Measurements from ENCODE around the gene CIDEB. TPM values are rescaled to one million over a fixed set of nuclear protein-coding genes. Genes with fewer than 3 reads are reported as not detected.

Gene CIDEB
- total and polyA plus RNA-seq, 2 of the 13 experiments (the other 11 are each of a cell fraction or from before 2014, with no cell fraction given): 35.8 to 110 TPM

DNA sequence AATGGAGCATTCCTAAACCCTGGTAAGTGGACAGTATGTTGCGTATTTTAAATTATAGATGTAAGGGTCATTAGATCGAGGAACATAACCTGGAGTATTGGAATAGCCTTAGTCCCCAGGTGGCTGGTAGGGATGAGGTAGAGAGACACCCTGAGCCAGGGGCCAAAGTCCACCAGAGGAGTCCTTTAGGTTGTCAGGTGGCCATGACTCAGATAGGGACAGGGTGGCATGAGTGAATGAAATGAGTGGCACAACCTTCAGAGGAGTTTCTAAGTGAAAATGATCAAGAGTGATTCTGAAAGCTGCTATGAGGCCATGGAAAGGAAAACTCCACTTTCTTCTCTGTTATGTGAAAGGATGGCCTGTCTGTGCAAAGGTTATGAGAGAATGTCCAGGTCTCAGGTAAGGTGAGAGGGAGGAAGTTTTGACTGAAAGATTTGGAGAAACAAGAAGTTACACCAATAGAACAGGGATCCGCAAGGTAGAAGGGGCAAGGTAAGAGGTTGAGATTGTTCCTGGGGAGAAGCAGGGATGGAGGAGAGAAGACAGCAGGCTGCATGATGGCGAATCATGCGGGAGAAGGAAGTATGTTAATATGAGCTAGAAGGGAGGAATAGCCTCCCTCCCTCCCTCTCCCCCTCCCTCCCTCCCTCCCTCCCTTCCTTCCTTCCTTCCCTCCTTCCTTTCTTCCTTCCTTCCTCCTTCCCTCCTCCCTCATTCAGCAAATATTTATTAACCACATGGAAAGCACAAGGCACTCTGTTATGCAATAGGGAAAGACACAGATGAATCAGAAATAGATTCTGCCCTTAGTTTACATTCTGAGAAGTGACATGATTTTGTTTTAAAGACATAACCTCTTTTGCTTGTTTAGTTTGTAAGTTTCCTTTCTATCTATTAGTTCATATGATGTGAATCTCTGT is 46.0 kb upstream of the CIDEB start (continued):
- TF ChIP-seq ZNF382 (CRISPR knock-in tag; IDR thresholded peaks at IDR 0.05; ENCODE audit: borderline replicate concordance) (0 out of 2 replicates have a peak, but pooled peaks have one; percentile 33), ZMYM3 (CRISPR knock-in tag; IDR thresholded peaks at IDR 0.05) (no peak), NAIF1 (CRISPR knock-in tag; IDR thresholded peaks at IDR 0.05; ENCODE audit: borderline replicate concordance) (0 out of 2 replicates have a peak, but pooled peaks have one; percentile 43), CEBPG (CRISPR knock-in tag; IDR thresholded peaks at IDR 0.05) (peak; percentile 46; the same call in 1 of the 2 replicates), SP5 (CRISPR knock-in tag; IDR thresholded peaks at IDR 0.05; ENCODE audit: borderline replicate concordance, low read depth) (no peak), FLYWCH1 (CRISPR knock-in tag; IDR thresholded peaks at IDR 0.05) (no peak), SRSF1 (optimal IDR thresholded peaks at IDR 0.05; ENCODE audit: low read depth, low read length) (no peak), ZNF782 (CRISPR knock-in tag; IDR thresholded peaks at IDR 0.05; ENCODE audit: borderline replicate concordance) (no peak), ZNF792 (CRISPR knock-in tag; IDR thresholded peaks at IDR 0.05) (no peak), EP300 (IDR thresholded peaks at IDR 0.05; ENCODE audit: low read depth in 2 of 2, low read length in 2 of 2) (peak in 1 of 2 experiments; percentile 18; a peak in 1 of 4 replicates), EP300 (CRISPR knock-in tag; IDR thresholded peaks at IDR 0.05; ENCODE audit: borderline replicate concordance) (no peak), GLI4 (CRISPR knock-in tag; IDR thresholded peaks at IDR 0.05; ENCODE audit: borderline replicate concordance) (no peak), MBNL3 (CRISPR knock-in tag; conservative IDR thresholded peaks at IDR 0.05) (no peak), CEBPB (IDR thresholded peaks at IDR 0.05; ENCODE audit: borderline replicate concordance, low read depth, low read length) (peak; percentile 58; the same call in 1 of the 2 replicates)
- TF ChIP-seq, protein P1, sequence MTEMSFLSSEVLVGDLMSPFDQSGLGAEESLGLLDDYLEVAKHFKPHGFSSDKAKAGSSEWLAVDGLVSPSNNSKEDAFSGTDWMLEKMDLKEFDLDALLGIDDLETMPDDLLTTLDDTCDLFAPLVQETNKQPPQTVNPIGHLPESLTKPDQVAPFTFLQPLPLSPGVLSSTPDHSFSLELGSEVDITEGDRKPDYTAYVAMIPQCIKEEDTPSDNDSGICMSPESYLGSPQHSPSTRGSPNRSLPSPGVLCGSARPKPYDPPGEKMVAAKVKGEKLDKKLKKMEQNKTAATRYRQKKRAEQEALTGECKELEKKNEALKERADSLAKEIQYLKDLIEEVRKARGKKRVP (CRISPR knock-in tag; IDR thresholded peaks at IDR 0.05): no peak
- TF ChIP-seq, protein P2, sequence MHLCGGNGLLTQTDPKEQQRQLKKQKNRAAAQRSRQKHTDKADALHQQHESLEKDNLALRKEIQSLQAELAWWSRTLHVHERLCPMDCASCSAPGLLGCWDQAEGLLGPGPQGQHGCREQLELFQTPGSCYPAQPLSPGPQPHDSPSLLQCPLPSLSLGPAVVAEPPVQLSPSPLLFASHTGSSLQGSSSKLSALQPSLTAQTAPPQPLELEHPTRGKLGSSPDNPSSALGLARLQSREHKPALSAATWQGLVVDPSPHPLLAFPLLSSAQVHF (CRISPR knock-in tag; IDR thresholded peaks at IDR 0.05): no peak
- TF ChIP-seq, protein P3, sequence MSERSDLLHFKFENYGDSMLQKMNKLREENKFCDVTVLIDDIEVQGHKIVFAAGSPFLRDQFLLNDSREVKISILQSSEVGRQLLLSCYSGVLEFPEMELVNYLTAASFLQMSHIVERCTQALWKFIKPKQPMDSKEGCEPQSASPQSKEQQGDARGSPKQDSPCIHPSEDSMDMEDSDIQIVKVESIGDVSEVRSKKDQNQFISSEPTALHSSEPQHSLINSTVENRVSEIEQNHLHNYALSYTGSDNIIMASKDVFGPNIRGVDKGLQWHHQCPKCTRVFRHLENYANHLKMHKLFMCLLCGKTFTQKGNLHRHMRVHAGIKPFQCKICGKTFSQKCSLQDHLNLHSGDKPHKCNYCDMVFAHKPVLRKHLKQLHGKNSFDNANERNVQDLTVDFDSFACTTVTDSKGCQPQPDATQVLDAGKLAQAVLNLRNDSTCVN (CRISPR knock-in tag; IDR thresholded peaks at IDR 0.05; ENCODE audit: borderline replicate concordance): no peak
- TF ChIP-seq, protein P4, sequence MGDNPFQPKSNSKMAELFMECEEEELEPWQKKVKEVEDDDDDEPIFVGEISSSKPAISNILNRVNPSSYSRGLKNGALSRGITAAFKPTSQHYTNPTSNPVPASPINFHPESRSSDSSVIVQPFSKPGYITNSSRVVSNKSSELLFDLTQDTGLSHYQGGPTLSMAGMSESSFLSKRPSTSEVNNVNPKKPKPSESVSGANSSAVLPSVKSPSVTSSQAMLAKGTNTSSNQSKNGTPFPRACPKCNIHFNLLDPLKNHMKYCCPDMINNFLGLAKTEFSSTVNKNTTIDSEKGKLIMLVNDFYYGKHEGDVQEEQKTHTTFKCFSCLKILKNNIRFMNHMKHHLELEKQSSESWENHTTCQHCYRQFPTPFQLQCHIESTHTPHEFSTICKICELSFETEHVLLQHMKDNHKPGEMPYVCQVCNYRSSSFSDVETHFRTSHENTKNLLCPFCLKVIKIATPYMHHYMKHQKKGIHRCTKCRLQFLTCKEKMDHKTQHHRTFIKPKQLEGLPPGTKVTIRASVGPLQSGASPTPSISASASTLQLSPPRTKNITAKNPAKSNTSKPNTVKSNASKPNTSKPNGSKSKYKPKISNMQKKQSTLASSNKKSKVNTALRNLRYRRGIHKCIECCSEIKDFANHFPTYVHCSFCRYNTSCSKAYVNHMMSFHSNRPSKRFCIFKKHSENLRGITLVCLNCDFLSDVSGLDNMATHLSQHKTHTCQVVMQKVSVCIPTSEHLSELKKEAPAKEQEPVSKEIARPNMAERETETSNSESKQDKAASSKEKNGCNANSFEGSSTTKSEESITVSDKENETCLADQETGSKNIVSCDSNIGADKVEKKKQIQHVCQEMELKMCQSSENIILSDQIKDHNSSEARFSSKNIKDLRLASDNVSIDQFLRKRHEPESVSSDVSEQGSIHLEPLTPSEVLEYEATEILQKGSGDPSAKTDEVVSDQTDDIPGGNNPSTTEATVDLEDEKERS (CRISPR knock-in tag; IDR thresholded peaks at IDR 0.05): no peak
- TF ChIP-seq, protein P5, sequence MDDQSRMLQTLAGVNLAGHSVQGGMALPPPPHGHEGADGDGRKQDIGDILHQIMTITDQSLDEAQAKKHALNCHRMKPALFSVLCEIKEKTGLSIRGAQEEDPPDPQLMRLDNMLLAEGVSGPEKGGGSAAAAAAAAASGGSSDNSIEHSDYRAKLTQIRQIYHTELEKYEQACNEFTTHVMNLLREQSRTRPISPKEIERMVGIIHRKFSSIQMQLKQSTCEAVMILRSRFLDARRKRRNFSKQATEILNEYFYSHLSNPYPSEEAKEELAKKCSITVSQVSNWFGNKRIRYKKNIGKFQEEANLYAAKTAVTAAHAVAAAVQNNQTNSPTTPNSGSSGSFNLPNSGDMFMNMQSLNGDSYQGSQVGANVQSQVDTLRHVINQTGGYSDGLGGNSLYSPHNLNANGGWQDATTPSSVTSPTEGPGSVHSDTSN (CRISPR knock-in tag; IDR thresholded peaks at IDR 0.05; ENCODE audit: borderline replicate concordance): no peak
- TF ChIP-seq, protein P6, sequence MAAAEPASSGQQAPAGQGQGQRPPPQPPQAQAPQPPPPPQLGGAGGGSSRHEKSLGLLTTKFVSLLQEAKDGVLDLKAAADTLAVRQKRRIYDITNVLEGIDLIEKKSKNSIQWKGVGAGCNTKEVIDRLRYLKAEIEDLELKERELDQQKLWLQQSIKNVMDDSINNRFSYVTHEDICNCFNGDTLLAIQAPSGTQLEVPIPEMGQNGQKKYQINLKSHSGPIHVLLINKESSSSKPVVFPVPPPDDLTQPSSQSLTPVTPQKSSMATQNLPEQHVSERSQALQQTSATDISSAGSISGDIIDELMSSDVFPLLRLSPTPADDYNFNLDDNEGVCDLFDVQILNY (CRISPR knock-in tag; conservative IDR thresholded peaks at IDR 0.05): no peak

All from HepG2 (cell line).